HG03378 (cell line): ENCODE measurements around the gene SSH2.
"Not testable (repeated sequence)": the region's sequence is repeated elsewhere in the genome, so short reads cannot be mapped to it uniquely, and the experiment has no call there.

Source experiments
- ATAC-seq: cut with Tn5 transposase; IDR thresholded peaks from one replicate; pipeline ENCODE4 v1.9.1; 2021; ENCODE audit warnings: mild to moderate bottlenecking, moderate library complexity; ENCODE audit not compliant: unreplicated experiment

SSH2 gene

DNA sequence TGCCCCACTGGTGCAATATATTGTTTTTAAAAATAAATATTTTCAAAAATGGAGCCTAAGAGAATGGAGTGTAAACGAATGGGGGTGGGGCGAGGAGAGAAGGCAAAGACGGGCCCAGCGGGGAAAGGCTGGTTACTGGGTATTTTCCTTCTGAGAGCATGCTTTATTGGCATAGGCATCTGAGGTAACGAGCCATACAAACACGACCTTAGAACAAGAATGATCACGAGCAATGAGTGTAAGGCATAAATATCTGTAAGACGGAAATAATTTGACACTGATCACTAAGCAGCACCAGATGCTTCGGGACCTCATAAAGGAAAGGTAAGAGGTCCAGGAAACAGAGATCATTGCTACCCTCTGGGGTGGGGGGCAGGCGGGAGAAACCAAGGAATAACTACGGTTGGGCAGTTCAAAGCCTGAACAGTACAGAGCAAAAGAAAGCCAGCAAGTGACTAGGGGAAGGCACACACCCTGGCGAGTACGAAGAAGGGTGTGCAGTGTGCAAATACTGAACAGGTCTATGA, 959 bp downstream of the SSH2 start:
- ATAC-seq: no peak

DNA sequence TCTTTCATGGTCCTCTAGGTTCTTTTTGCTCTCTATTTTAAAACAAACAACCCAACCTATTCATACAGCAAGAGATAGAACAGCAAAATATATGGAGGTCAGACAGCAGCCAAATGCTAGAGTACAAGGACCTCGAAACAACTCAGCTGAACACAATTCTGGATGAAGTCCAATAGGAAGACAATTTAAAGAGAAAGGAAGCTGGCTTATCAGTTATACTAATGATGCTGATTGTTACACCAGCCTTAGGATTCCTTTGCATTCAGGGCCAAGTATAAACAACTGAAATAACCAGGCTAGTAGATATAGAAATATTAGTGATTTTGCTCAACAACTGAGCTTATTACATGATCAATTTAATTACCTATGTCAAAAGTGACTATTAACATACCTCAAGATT, 2.5 kb downstream of the SSH2 start:
- no peak for ATAC-seq

DNA sequence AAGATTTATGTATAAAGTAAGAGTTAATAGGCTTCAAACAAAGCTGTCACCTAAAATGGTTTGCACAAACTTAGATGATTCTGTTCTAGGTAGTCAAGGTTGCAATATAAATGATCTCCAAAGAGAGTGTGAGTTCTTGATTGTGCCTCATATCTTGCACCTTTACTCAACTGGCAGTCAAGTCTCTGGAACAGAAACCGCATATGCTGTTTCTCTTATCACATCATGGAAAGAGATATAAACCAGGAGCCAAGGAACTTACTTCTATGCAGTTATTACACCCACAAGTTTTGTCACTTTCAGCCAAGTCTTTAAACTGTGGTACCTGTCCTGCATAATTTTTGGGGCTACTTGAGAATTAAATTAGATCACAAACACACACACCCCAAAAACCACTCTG, 5.2 kb downstream of the SSH2 start:
- ATAC-seq: no peak

DNA sequence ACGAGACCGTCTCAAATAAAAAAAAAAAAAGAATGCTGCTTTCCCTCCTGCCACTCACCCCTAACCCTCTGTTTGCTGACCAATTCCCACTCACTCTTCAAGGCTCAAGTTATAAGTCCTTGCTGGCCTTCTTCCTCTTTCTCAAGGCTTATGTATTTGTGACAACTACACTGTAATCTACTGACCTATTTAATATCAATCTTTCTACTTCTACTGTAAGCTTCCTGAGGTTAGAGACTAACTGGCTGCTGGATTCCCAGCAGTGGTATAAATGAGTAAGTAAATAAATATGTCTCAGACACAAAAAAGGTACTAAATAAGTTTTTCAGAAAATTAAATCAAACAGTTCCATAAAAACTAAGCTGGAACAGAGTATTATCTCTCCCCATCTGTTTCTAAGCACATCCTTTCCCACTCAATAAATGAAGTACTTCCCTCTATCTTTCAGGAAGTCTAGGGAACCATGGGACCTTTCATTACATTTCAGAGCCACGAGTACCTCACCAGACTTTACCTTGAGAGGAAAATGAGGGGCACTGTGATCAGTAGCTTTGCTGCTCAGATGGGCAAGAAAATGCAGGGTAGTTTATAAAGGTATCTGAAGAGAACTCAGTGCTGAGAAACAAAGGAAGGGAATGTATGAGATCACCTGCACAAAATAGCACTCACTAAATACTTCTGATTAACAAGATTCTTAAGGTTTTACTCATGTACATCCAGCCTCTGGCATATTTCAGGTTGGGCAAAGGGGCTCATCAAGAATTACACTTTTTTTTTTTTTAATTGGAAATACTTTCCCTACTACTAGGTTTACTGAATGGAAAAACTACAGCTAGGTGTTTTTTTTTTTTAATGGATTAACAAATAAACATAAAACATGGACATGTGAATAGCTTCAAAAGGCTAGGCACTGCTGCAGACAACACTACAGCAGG, 10.8 kb downstream of the SSH2 start:
- ATAC-seq: no peak

DNA sequence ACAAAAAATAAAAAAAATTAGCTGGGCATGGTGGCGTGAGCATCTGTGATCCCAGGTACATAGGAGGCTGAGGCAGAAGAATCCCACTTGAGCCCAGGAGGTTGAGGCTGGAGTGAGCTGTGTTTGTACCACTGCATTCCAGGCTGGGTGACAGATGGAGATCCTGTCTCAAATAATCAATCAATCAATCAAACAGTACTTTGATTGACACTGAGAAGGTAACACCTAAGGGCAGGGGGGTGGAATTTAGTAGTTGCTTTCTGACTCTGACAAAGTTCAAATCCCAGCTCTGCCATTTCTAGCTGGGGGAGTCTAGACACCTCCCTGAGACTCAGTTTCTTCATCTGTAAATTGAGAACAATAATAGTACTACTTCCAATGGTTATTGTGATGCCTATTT, 12.0 kb downstream of the SSH2 start:
- ATAC-seq: no peak

DNA sequence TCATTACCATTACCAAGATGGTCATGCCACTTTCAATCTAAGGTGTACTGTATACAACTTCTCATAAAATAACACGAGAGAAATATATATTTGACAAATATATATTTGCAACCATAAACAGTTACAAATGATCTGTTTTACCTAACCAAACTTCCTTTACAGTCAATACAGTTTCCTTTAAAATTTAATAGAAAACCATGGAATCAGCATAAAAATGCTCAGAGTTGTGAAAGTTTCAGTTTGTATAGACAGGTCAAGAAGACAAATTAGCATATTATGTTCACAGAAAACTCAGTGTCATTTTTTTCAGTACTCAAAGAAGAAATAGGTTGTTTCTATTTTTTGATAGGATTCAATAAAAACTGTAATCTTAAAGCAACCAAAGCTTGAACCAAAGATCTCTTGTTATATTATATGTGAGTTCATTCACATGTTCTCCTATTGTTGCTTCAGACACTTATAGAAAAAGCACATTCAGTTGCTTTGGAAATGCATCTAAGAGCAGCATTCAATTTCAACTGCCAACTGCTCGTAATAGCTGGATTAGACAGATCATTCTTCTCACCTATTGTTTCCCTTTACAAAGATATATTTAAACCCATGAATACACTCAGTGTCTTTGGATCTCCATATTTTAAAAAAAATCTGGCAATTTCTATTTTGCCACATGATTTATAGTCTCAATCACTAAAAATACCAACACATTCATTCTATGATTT, 15.1 kb downstream of the SSH2 start:
- no peak for ATAC-seq

DNA sequence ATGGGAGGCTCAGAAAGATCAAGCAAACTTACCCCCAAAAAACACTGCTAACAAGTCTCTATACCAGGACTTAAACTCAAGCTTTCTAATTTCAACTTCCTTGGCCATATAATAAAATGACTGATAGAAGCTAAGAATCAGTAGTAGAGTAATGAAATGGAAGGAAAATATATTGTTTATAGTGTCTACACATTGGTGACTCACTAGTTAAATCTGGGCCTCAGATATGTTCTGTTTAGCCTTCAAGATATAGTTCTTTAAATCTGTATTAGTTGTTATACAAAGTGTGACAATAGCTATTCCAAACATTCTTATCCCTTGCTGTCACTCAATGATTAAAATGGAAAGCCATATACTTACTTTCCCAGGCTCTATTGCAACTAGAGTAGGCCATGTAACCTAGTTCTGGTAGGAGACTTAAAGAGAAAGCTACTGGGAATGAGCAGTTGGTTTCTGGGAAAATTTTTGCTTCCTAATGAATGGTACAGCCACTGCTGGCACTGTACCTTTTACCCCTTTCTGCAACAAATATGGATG, 18.3 kb downstream of the SSH2 start:
- no peak for ATAC-seq

DNA sequence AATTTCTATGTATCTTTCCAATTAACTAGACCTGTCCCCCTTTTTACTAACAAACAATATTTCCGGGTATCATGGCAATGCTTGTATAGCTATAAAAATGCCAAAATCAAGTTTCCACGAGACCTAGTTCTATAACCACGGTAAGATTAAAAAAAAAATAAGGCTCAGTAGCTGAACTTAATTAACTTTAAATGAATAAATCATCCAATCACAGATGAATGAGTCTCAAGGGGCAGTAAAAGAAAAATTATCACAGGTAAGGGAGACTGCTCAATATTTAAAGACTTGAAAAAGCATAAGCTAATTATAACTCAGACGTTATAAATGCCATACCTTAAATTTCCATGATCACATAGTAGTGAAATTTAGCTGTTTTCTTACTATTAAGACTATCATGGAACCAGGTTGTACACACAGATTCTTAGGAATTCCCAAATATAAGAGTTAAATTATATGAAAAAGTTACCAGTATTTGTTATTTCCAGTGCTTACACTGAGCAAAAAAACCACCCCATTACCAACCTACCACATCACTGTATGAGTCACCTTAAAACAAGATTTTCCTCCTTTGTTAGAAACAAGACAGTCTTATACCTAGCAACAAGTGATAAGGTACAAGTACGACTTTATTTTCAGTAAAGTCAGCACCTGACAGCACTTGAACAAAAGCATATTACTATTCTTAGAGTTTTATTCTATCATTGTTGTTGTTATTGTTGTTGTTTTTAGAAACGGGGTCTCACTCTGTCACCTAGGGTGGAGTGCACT, 20.6 kb downstream of the SSH2 start:
- no peak for ATAC-seq

DNA sequence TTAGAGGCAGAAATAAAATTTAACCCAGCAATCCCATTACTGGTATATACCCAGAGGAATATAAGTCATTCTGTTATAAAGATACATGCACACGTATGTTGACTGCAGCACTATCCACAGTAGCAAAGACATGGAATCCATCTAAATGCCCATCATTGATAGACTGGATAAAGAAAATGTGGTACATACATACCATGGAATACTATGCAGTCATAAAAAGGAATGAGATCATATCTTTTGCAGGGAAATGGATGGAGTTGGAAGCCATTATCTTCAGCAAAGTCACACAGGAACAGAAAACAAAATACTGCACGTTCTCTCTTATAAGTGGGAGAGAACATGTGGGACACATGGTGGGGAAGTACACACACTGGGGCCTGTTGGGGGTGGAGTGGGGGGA, 23.1 kb downstream of the SSH2 start:
- ATAC-seq: no peak

DNA sequence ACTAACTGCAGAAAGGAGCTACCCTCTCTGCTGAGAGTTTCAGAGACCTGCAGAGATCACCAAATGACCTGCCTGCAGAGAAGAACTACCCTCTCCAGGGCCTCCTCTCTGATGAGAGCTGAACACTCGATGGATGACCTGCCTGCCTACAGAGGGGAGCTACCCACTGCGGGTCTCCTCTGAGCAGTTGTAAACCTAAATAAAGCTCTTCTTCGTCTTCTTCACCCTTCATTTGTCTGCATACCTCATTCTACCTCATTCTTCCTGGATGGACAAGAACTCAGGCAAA, 24.2 kb downstream of the SSH2 start:
- no peak for ATAC-seq

DNA sequence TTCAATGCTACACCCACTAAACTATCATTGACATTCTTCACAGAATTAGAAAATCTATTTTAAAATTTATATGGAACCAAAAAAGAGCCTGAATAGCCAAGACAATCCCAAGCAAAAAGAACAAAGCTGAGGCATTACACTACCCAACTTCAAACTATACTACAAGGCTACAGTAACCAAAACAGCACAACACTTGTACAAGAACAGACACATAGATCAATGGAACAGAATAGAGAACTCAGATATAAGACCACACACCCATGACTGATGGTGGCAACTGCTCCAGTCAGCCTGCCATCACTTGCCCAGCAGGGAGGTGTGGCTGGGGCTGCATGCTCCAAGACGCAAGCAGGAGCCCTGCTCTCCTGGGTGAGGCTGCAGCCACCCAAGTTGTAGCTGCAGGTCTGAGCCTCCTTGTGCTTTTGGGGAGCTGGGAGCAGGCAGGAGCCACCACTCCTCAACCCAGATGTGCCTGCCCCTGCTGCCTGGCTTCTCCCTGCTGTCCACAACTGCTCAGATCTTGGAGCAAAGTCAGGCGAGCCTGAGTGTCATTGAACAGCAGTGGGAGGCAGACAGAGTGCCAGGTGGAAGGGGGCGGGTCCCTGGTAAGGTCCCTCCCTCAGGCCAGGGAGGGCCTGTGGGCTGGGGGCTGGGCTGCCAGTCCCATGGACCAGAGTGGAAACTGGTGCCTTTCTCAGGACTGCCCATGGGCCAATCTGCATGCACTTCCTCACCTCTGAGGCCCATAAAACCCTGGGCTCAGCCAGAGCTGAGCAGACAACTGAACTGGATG, 24.7 kb downstream of the SSH2 start:
- ATAC-seq: no peak

DNA sequence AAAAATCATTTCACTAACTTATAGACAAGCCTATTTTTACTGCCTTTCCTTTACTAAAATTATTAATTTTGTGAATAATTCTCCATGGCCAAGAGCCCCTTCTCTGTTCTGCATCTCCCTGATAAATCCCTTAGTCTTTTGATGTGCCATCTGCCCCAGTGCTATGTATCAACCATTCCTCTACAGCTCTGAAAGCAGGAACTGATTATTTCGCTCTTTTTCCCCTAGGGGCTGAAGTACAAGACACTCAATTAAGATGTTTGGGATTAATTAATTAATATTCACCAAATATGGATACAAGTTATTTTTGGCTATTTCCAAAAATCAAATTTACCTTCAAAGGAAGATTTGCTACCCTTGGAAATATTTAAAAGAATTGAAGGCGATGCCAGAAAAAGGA, 26.6 kb downstream of the SSH2 start:
- no peak for ATAC-seq

DNA sequence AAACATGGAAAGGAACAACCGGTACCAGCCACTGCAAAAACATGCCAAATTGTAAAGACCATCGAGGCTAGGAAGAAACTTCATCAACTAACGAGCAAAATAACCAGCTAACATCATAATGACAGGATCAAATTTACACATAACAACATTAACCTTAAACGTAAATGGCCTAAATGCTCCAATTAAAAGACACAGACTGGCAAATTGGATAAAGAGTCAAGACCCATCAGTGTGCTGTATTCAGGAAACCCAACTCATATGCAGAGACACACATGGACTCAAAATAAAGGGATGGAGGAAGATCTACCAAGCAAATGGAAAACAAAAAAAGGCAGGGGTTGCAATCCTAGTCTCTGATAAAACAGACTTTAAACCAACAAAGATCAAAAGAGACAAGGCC, 32.9 kb downstream of the SSH2 start:
- ATAC-seq: not testable (repeated sequence)

DNA sequence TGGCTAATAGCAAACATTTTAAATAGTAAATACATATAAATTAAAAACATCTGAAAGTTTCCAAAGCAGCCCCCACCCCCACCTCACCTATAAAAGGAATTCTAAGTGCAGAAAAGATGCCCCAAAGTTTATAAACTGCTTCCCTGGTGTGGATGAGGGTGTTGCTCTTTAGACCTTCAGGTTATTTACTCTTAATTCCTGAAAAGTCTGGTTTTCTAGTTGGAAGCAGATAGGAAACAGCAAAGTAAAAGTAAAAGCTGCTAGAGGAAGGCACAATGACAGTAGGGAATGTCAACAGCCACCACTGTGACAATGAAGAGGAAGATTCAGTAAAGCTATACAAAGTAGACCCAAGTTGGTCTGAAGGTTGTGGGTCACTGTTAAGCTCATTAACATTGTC, 37.8 kb downstream of the SSH2 start:
- ATAC-seq: no peak

DNA sequence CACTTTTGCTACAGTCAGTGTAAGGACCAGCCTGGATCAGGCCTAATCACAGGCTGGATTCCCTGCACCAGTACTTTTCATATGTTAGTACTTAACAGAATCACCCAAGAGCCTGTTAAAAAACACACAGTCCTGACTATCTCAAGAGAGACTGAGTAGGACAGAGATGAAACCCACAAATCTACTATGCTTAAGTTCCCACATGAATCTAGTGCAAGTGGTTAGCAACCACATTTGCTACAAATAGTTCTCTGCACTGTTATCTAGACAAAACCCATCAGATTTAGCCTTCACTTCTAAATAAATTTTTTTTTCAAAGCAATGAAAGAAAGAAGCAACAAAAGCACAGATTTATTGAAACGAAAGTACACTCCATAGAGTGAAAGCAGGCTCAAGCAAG, 38.9 kb downstream of the SSH2 start:
- no peak for ATAC-seq

DNA sequence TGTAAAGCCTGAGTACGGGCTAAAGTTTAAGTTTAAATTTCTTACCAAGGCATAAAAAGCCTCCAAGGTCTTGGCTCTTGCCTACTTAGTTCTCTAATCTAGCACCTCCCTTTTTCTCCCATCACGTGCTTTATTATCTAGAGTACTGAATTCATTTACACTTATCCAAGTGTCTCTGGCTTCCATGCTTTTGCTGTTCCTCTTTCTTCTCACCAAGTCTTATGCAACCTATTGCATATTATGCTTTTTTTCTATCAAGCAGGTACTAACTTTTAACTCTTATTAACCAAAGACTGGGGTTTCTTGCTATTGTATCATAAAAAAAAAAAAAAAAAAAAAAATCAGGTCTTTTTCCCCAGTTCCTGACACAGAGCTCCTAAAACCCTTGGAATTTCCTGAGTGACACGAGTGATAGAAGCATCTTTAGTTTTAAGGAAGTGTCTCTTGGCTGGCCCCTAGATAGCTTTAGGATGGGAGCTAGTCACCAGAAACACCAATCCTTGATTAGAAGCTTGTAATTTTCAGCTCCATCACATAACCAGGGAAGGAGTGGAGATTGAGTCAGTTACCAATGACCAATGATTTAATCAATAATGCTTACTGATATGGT, 44.9 kb downstream of the SSH2 start:
- no peak for ATAC-seq

DNA sequence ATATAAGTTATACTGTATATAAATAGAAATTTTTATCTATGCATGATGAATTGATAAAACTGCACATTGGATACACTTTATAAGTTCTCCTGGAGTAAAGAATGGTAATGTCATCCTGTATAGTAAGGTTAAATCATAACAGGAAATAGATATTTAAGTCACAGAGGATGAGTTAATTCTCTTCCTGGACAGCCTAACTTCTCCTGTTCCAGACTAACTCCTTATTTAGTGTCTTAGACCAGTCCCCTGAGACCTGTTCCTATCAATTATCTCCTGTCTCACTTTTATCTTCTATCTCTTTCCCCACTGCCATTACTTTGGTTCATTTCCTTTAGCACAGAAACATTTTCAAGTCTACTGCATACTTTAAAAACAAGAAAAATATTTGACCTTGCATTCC, 46.5 kb downstream of the SSH2 start:
- no peak for ATAC-seq

DNA sequence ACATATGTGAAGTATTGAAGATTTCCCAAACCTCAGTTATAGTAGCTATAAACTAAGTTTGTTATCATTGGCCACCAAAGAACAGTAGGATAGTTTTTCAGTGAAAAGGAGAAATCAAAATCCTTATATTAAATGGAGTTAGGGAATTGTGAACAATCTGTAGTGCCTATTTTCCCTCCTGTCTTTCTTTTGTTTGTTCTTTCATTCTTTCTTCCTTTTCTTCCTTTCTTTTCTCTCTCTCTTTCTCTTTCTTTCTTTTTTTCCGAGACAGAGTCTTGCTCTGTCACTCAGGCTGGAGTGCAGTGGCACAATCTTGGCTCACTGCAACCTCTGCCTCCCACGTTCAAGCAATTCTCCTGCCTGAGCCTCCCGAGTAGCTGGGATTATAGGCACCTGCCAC, 48.8 kb downstream of the SSH2 start:
- ATAC-seq: no peak

DNA sequence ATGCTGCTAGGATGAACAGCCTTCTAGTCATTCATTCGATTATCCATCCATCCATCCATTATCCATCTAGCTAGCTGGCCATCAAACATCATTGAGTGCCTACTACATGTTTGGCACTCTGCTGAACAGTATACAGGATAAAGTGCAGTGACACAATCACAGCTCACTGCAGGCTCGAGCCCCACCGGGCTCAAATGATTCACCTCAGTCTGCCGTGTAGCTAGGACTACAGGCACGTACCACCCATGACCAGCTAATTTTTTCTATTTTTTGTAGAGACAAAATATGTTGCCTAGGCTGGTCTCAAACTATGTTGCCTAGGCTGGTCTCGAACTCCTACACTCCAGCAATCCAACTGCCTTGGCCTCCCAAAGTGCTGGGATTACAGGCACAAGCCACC, 50.0 kb downstream of the SSH2 start:
- ATAC-seq: no peak

DNA sequence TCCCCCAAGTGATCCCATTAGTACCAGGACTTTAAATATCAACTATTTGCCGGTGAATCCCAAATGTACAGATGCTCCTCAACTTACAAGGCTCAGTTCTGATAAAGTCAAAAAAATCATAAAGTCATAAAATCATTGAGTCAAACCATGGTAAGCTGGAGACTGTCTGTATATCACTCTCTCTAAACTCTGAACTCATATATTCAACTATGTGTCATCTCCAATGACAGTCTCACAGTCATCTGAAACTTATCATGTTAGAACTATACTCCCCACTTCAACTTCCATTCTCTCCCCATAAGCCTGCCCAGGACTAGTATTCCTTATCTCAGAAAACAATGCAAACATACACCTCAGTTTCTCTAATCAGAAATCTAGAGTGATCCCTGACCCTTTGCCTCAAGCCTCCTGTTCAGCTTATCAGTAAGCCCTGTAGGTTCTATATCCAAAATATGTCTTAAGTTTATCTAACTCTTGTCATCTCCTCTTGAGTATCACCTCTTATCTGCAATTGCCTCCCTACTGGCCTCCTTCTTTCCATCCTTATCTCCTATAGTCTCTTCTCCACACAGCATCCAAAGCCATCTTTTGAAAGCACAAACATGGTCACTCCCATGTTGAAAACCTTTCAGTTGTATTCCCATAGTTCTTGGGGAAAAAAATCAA, 55.0 kb downstream of the SSH2 start:
- ATAC-seq: no peak
